Fibroblast of the aortic adventitia (primary cell): ENCODE data around the gene PLAC8L1. TPM values are rescaled to one million over a fixed set of nuclear protein-coding genes. Genes with fewer than 3 reads are reported as not detected.
A peak's percentile ranks its signal among the peaks of the same experiment; 100 is the strongest.

Experiments used
- DNase-seq: peaks from one replicate; pipeline ENCODE4 v3.0.0-alpha.2; 2010; ENCODE audit warnings: low read depth
- H3K4me3 ChIP-seq: 2 replicates; pipeline ENCODE4 v1.5.1; 2011; ENCODE audit warnings: low read depth, mild to moderate bottlenecking, control low read depth, low read length, moderate library complexity
- CTCF ChIP-seq: IDR thresholded peaks from 2 replicates; pipeline ENCODE4 v1.5.1; 2011; ENCODE audit warnings: mild to moderate bottlenecking, low read length, control low read depth, inconsistent platforms; ENCODE audit not compliant: insufficient read depth
- total RNA-seq: library from RNA; depleted of rRNA; stranded (reverse); fragments of >200 nt; gene quantifications from 2 replicates; pipeline ENCODE4 v1.2.3, GENCODE V29; 2012; ENCODE audit warnings: low replicate concordance

Gene PLAC8L1
- total RNA-seq, 1 donor, result not detected

- no peak for TF ChIP-seq CTCF
- no peak overlapping the region for H3K4me3 ChIP-seq
- DNase-seq, result peak; percentile 38
Observed at GRCh38 chr5:146103594-146103993, 1.8 kb downstream of the PLAC8L1 start.

GRCh38 chr5:146101646-146102045 is 3.7 kb downstream of the PLAC8L1 start:
- no peak overlapping the region for H3K4me3 ChIP-seq
- no peak for TF ChIP-seq CTCF
- no peak for DNase-seq

- H3K4me3 ChIP-seq, result no peak overlapping the region
- no peak for DNase-seq
- no peak for TF ChIP-seq CTCF
Observed at GRCh38 chr5:146098047-146098446, 7.3 kb downstream of the PLAC8L1 start.

- no peak overlapping the region for H3K4me3 ChIP-seq
- DNase-seq, result no peak
- no peak for TF ChIP-seq CTCF
Observed at GRCh38 chr5:146091881-146092280, 13.5 kb downstream of the PLAC8L1 start.

GRCh38 chr5:146089287-146089686 is 16.1 kb downstream of the PLAC8L1 start:
- TF ChIP-seq CTCF, result no peak
- DNase-seq, result no peak

GRCh38 chr5:146088098-146088497 is 17.3 kb downstream of the PLAC8L1 start:
- no peak overlapping the region for H3K4me3 ChIP-seq
- no peak for TF ChIP-seq CTCF
- no peak for DNase-seq

More at GRCh38 chr5:146089287-146089686, 16.1 kb downstream of the PLAC8L1 start:
- no peak overlapping the region for H3K4me3 ChIP-seq

- DNase-seq, result no peak
- H3K4me3 ChIP-seq, result no peak overlapping the region
- no peak for TF ChIP-seq CTCF
Observed at GRCh38 chr5:146084376-146084775, 21.0 kb downstream of the PLAC8L1 start.
